Suprapubic skin (tissue), 4 donors: ENCODE data around the gene GAK. TPM values are rescaled to one million over a fixed set of nuclear protein-coding genes. Genes with fewer than 3 reads are reported as not detected.

Experiments
- DNase-seq, 2 donors: peaks; one replicate each; pipeline ENCODE4 v3.0.0-alpha.2; 2019; ENCODE audit warnings: low spot score in 2 of 2
- H3K27ac ChIP-seq: fragments of 200-600 bp; sonication (generic); one replicate; pipeline ENCODE4 v1.5.1; 2019
- H3K27me3 ChIP-seq: fragments of 200-600 bp; sonication (generic); one replicate; pipeline ENCODE4 v1.5.1; 2019
- H3K36me3 ChIP-seq: fragments of 200-600 bp; sonication (generic); one replicate; pipeline ENCODE4 v1.5.1; 2019
- H3K4me1 ChIP-seq: fragments of 200-600 bp; sonication (generic); one replicate; pipeline ENCODE4 v1.5.1; 2019
- H3K4me3 ChIP-seq: fragments of 200-600 bp; sonication (generic); one replicate; pipeline ENCODE4 v1.5.1; 2019; ENCODE audit warnings: mild to moderate bottlenecking
- H3K9me3 ChIP-seq: fragments of 200-600 bp; sonication (generic); one replicate; pipeline ENCODE4 v1.5.1; 2019
- CTCF ChIP-seq, 2 donors: fragments of 200-600 bp in 1 of 2; fragments of 450-650 bp in 1 of 2; sonication (generic) in 1 of 2; IDR thresholded peaks; one replicate each; pipeline ENCODE4 v1.5.1; 2016 to 2019; ENCODE audit warnings: antibody characterized with exemption in 2 of 2, mild to moderate bottlenecking in 1 of 2, moderate library complexity in 1 of 2
- EP300 ChIP-seq: sonication (generic); formaldehyde crosslinking; IDR thresholded peaks from one replicate; pipeline ENCODE4 v1.6.1; 2017; ENCODE audit warnings: antibody characterized with exemption
- POLR2A ChIP-seq, 2 donors: fragments of 450-650 bp; IDR thresholded peaks; one replicate each; pipeline ENCODE4 v1.6.1; 2017; ENCODE audit warnings: antibody characterized with exemption in 2 of 2, mild to moderate bottlenecking in 2 of 2, moderate library complexity in 2 of 2
- POLR2AphosphoS5 ChIP-seq, 3 donors: sonication (generic); formaldehyde crosslinking; IDR thresholded peaks; one replicate each; pipeline ENCODE4 v1.6.1; 2017; ENCODE audit warnings: antibody characterized with exemption in 3 of 3
- WGBS: methylation state at CpG from one replicate; pipeline ENCODE4 v1.1.5; 2018; 5-methylcytosine and 5-hydroxymethylcytosine counted together
- total RNA-seq, 4 donors: library from RNA; depleted of rRNA; stranded (reverse); fragments of >200 nt; gene quantifications; one replicate each; pipeline ENCODE4 v1.1.0, GENCODE V29; 2016

Gene GAK
- total RNA-seq, 4 donors from 2014 or later, result 108 to 166 (median 132) TPM

DNA sequence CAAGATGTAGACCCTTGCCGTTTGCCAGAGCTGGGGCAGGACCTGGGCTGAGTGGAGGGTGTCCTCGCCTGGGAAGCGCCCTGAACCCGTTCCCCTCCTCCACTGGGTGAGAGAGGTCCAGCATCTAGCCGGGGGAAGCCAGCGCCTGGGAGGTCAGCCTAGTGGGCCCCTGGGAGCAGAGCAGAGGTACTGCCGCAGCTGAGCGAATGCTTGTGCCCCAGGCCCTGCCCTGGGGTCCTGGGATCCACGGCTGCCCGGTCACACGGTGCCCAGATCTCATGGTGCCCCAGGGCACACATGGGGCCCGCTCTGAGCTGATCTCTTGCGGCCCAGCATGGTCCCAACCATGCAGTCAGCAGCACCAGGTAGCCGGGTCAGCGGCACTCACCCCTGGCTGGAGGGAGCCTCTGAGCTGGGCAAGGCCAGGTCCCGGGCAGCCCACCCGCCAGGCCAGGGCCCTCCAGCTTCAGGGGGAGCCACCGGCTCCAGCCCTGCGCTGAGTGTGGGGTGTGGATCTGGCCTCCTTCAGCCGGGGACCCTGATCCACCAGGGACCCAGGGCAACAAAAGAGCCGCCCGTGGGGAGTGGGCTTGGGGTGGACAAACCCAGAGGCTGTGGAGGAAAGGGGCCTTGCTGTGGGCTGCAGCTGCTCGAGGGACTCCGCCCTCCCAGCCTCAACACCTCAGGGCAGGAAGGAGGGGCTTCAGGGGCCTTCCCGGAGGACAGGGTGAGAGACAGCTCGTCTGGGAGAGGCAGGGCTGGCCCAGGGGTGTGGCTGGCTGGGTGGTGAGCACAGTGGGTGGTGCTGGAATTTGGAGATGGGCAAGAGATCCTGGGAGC, 102.1 kb downstream of the GAK start:
- WGBS, result 67% methylated on average over 4 of the region's 26 CpGs
- peaks cover 68% of the 10 kb centered on the region for H3K27me3 ChIP-seq

DNA sequence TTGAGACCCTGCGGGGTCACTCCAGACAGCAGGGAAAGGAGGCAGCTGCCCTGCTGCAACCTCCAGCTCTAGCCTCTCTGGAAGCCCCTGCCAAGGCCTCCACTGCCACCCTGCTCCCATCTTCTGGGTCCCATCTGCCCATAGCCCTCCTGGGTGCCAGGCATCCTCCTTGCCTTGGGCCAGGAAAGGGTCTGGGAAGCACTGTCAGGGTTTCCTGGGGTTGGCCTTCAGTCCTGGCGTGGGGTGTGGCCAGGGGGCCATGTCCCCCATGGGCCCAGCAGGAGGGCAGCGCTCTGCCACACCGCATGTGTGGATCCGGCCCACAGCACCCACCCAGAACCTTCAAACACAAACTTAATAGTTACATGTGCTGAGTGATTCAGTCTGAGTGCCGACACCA, 102.8 kb downstream of the GAK start:
- no peak for TF ChIP-seq POLR2A (IDR thresholded peaks at IDR 0.05)
- no peak for TF ChIP-seq EP300
- no peak for TF ChIP-seq CTCF (IDR thresholded peaks at IDR 0.05)
- TF ChIP-seq POLR2AphosphoS5 (IDR thresholded peaks at IDR 0.05), result no peak
- 78% methylated on average over 6 of the region's 6 CpGs for WGBS
- Histone ChIP-seq H3K27me3 (peaks cover 72% of the 10 kb centered on the region), H3K36me3 (no peaks in the 10 kb centered on the region), H3K4me1 (peaks cover 22% of the 10 kb centered on the region), H3K9me3 (no peaks in the 10 kb centered on the region), H3K4me3 (no peak overlapping the region), H3K27ac (no peak overlapping the region)
- peak in 1 of 2 donors; percentile 65 for DNase-seq

More for the DNA sequence above, 102.1 kb downstream of the GAK start:
- DNase-seq, result peak; percentile 57 to 78
- H3K4me3 ChIP-seq, result no peak overlapping the region
- H3K27ac ChIP-seq, result no peak overlapping the region
- TF ChIP-seq POLR2A (IDR thresholded peaks at IDR 0.05) (no peak), EP300 (no peak), POLR2AphosphoS5 (IDR thresholded peaks at IDR 0.05) (no peak), CTCF (IDR thresholded peaks at IDR 0.05) (no peak)
- H3K9me3 ChIP-seq, result no peaks in the 10 kb centered on the region
- H3K4me1 ChIP-seq, result peaks cover 20% of the 10 kb centered on the region
- H3K36me3 ChIP-seq, result no peaks in the 10 kb centered on the region

GRCh38 chr4:828641-829271, 103.4 kb downstream of the GAK start:
- 40% methylated on average over 14 of the region's 16 CpGs for WGBS
- peak; percentile 62 to 77 for DNase-seq
- H3K9me3 ChIP-seq, result no peaks in the 10 kb centered on the region
- no peaks in the 10 kb centered on the region for H3K36me3 ChIP-seq
- no peak for TF ChIP-seq CTCF (IDR thresholded peaks at IDR 0.05)
- no peak for TF ChIP-seq POLR2A (IDR thresholded peaks at IDR 0.05)
- no peak for TF ChIP-seq EP300
- no peak for TF ChIP-seq POLR2AphosphoS5 (IDR thresholded peaks at IDR 0.05)
- H3K4me1 ChIP-seq, result peaks cover 22% of the 10 kb centered on the region
- H3K4me3 ChIP-seq, result no peak overlapping the region
- no peak overlapping the region for H3K27ac ChIP-seq
- H3K27me3 ChIP-seq, result peaks cover 77% of the 10 kb centered on the region

GRCh38 chr4:827209-828081, 104.7 kb downstream of the GAK start:
- Histone ChIP-seq H3K27ac (no peak overlapping the region), H3K27me3 (peaks cover 89% of the 10 kb centered on the region), H3K4me1 (peaks cover 22% of the 10 kb centered on the region), H3K36me3 (no peaks in the 10 kb centered on the region), H3K9me3 (no peaks in the 10 kb centered on the region), H3K4me3 (no peak overlapping the region)
- 69% methylated on average over 6 of the region's 20 CpGs for WGBS
- DNase-seq, result peak; percentile 52 to 59
- TF ChIP-seq CTCF (IDR thresholded peaks at IDR 0.05) (no peak), EP300 (no peak), POLR2AphosphoS5 (IDR thresholded peaks at IDR 0.05) (no peak), POLR2A (IDR thresholded peaks at IDR 0.05) (no peak)
